Ishikawa (cell line): ENCODE results near the gene KIRREL3.

Source experiments
- CEBPB ChIP-seq: IDR thresholded peaks from 2 replicates; pipeline ENCODE4 v1.6.1; 2012
- CREB1 ChIP-seq: IDR thresholded peaks from 2 replicates; pipeline ENCODE4 v1.6.1; 2012; ENCODE audit warnings: low read depth
- EGR1 ChIP-seq: IDR thresholded peaks from 2 replicates; pipeline ENCODE4 v1.6.1; 2012
- EP300 ChIP-seq: IDR thresholded peaks from 2 replicates; pipeline ENCODE4 v1.6.1; 2012; ENCODE audit warnings: borderline replicate concordance
- FOXM1 ChIP-seq: IDR thresholded peaks from 2 replicates; pipeline ENCODE4 v1.6.1; 2012; ENCODE audit warnings: low read depth, borderline replicate concordance
- NFIC ChIP-seq: IDR thresholded peaks from 2 replicates; pipeline ENCODE4 v1.6.1; 2012
- RAD21 ChIP-seq: IDR thresholded peaks from 2 replicates; pipeline ENCODE4 v1.6.1; 2012; ENCODE audit warnings: low read depth
- TAF1 ChIP-seq: IDR thresholded peaks from 2 replicates; pipeline ENCODE4 v1.6.1; 2012; ENCODE audit warnings: low read depth, mild to moderate bottlenecking
- TCF12 ChIP-seq: IDR thresholded peaks from 2 replicates; pipeline ENCODE4 v1.6.1; 2012; ENCODE audit warnings: low read depth
- TEAD4 ChIP-seq: IDR thresholded peaks from 2 replicates; pipeline ENCODE4 v1.6.1; 2012
- YY1 ChIP-seq: IDR thresholded peaks from 2 replicates; pipeline ENCODE4 v1.6.1; 2012; ENCODE audit warnings: low read depth
- ZBTB7A ChIP-seq: IDR thresholded peaks from 2 replicates; pipeline ENCODE4 v1.6.1; 2012; ENCODE audit warnings: low read depth
- TF ChIP-seq, protein P1 (sequence below): IDR thresholded peaks from 2 replicates; pipeline ENCODE4 v1.6.1; 2012
- TF ChIP-seq, protein P2 (sequence below): IDR thresholded peaks from 2 replicates; pipeline ENCODE4 v1.6.1; 2012
- TF ChIP-seq, protein P3 (sequence below): IDR thresholded peaks from 2 replicates; pipeline ENCODE4 v1.6.1; 2012; ENCODE audit warnings: low read depth, mild to moderate bottlenecking

Gene KIRREL3

DNA sequence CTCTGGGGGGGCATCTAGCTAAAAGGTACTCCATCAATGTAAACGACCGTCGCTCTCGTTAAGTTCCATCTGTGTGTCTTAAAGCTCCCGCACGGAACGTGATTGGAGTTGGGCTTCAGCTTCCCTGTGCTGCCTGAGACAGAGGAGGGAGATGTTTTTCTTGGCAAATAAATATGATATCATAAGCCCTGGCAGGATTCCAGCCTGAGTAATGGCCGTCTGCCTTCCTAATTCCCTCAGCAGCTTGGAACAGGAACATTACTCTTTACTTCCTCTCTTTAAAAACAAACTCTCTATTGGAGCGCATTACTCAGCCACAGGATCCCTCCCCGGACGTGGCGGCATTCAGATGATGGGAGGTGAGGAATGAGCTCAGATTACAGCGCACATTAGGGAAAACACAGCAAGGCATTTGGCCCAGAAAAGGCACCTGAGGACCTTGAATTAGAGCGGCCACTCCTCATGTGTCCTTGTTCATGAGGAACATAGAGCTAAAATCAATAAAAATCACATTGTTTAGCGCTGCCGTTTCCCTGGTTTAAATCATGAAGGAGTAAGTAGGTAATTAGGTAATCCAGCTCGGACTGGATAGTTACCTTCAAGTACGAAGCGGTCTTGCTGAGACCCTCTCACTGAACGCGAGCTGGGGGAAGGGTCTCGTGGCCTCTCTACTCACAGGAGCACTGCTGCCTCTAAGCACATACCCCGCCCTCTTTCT lies 414.6 kb downstream of the KIRREL3 start:
- TF ChIP-seq CREB1 (no peak), YY1 (no peak), EP300 (no peak), FOXM1 (no peak), TEAD4 (no peak), EGR1 (no peak), ZBTB7A (no peak), CEBPB (no peak)
- TF ChIP-seq, protein P1, sequence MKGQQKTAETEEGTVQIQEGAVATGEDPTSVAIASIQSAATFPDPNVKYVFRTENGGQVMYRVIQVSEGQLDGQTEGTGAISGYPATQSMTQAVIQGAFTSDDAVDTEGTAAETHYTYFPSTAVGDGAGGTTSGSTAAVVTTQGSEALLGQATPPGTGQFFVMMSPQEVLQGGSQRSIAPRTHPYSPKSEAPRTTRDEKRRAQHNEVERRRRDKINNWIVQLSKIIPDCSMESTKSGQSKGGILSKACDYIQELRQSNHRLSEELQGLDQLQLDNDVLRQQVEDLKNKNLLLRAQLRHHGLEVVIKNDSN: no peak

DNA sequence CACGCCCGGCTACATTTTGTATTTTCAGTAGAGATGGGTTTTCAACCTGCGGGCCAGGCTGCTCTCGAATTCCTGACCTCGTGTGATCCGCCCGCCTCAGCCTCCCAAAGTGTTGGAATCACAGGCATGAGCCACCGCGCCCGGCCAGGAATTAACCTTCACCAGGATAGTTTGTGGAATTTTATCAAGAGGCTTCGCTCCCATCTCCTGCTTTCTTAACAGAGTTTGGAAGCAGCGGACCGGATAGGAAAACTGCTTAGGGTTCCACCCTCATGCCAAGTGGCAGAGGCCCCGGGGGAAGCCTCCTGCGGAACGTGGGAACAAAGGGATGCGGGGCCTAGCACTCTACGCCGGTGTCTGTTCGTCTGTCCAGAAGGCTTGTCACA lies 415.2 kb downstream of the KIRREL3 start:
- TF ChIP-seq CEBPB (no peak), FOXM1 (no peak), EP300 (no peak), RAD21 (no peak), ZBTB7A (no peak), NFIC (no peak), TEAD4 (no peak), YY1 (no peak), CREB1 (no peak), TCF12 (no peak), TAF1 (no peak), EGR1 (no peak)
- TF ChIP-seq, protein P1: no peak
- TF ChIP-seq, protein P2, sequence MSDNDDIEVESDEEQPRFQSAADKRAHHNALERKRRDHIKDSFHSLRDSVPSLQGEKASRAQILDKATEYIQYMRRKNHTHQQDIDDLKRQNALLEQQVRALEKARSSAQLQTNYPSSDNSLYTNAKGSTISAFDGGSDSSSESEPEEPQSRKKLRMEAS: no peak
- TF ChIP-seq, protein P3, sequence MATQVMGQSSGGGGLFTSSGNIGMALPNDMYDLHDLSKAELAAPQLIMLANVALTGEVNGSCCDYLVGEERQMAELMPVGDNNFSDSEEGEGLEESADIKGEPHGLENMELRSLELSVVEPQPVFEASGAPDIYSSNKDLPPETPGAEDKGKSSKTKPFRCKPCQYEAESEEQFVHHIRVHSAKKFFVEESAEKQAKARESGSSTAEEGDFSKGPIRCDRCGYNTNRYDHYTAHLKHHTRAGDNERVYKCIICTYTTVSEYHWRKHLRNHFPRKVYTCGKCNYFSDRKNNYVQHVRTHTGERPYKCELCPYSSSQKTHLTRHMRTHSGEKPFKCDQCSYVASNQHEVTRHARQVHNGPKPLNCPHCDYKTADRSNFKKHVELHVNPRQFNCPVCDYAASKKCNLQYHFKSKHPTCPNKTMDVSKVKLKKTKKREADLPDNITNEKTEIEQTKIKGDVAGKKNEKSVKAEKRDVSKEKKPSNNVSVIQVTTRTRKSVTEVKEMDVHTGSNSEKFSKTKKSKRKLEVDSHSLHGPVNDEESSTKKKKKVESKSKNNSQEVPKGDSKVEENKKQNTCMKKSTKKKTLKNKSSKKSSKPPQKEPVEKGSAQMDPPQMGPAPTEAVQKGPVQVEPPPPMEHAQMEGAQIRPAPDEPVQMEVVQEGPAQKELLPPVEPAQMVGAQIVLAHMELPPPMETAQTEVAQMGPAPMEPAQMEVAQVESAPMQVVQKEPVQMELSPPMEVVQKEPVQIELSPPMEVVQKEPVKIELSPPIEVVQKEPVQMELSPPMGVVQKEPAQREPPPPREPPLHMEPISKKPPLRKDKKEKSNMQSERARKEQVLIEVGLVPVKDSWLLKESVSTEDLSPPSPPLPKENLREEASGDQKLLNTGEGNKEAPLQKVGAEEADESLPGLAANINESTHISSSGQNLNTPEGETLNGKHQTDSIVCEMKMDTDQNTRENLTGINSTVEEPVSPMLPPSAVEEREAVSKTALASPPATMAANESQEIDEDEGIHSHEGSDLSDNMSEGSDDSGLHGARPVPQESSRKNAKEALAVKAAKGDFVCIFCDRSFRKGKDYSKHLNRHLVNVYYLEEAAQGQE: no peak

DNA sequence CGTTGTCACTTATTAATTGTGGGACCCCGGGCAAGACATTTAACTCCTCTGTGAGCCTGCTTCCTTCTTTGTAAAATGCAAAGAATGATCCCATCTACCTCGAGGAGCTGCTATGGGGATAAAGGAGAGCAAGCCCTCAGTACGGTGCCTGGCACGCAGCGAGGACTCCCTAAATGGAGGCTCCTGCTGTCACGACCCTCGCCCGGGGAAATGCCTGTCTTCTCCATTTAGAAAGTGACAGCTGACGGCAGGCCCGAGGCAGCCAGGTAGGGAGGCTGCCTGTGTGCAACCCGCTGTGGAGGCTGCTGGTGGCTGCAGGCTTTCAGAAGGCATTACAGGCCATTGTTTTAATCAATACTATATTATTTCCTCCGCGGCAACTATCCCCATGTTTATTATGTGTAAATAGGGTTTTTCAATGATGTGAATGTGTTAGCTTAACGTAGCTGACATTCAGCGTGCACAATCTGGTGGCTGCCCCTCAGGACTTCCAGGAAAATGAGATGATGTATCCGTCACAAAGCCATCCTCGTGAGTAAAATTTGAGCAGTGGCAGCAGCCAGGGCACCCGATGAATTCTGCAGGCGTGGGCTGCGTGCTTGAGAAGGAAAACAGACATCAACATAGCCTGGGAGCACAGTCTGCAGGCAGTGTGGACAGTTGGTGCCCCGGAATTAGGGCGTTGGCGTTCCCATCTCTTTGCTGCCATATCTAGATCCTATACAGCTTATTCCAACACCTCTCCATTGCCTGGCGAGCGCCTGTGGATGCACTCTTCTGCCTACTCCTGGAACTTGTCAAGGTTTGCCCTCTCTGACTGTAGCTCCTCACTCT lies 416.8 kb downstream of the KIRREL3 start:
- no peak for TF ChIP-seq FOXM1
- TF ChIP-seq TEAD4: no peak
- TF ChIP-seq EP300: no peak
- no peak for TF ChIP-seq RAD21
- TF ChIP-seq, protein P3: no peak

DNA sequence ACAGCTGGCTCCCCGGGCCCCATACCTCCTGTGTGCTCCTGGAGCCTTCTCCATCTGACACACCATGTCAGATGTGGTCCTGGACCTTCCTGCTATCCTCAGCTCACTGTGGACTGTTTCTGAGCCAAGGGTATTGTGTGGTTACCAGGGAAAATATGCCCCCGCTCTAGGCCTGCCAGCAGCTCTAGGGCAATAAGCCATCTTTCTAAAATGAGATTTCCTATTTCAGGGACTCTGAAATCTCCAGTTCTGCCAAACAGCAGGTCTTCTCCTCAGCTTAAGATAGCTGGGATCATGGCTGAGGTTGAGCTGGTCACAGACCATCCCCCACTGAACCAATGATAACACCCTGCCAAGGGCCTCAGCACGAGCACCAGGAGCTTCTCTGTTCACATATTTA lies 417.5 kb downstream of the KIRREL3 start:
- TF ChIP-seq TEAD4: no peak
- TF ChIP-seq TAF1: no peak
- TF ChIP-seq CREB1: no peak
- TF ChIP-seq EP300: no peak
- no peak for TF ChIP-seq FOXM1
- no peak for TF ChIP-seq NFIC

DNA sequence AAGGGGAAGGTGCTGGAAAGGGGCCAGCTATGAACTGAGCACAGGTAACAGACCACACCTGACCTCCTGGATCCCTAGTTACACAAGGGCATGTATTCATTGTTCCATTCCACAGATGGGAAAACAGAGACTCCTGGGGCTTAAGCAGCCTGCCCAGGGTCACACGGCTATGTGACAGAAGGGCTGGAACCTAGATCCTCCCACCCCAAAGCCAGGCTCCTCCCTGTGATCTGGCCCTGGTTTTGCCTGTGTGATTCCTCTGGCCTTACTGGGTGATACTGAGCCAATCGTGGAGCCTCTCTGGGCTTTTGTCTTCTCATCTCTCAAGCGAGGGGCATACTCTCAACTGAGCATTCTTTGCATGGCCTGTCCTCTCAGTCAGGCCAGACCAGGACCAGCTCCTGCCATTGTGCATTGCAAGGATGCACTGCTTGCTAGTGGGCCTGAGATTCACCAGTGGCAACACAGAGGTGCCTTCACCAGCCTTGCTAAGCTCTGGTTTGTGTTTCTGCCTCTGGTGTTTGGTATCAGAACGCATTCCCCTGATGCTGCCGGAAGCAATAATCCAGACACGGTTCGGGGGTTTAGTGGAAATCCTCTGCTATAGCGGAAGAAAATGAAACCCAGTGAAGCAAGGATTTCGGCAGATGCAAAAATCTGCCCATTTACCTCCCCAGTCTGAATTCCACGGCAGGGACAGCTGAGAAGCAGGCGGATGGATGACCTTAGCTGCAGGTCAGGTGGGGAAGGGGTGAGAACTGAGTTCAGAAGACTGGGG lies 418.5 kb downstream of the KIRREL3 start:
- TF ChIP-seq TCF12: no peak
- TF ChIP-seq CEBPB: no peak
- no peak for TF ChIP-seq YY1

DNA sequence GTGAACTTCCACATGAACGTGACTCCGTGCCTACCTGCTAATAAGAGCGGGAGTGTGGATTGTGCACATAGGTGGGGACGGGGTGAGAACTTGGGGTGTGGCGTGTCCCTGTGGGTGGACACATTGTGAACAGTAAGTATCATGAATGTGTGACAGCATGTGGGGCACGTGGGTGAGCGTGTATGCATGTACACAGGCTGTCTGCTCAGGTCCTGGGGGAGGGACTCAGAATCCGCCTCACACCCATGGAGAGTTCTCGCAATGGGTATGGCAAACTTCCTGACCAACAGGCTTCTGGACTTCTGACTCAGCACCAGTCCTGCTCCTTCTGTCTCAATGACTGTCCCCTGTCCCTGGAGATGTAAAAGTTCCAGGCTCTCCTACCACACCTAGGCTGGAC lies 422.1 kb downstream of the KIRREL3 start:
- TF ChIP-seq TEAD4 (no peak), ZBTB7A (no peak), YY1 (no peak), EGR1 (no peak)
- TF ChIP-seq, protein P1: no peak
